HCT116 (cell line): ENCODE results near the gene FAM163B.

Experiments
- CEBPB ChIP-seq: IDR thresholded peaks from 2 replicates; pipeline ENCODE4 v1.6.1; 2012; ENCODE audit warnings: low read depth
- CTCF ChIP-seq, 3 experiments: fragments of 200-600 bp in 1 of 3; sonication (generic) in 1 of 3; IDR thresholded peaks in 2 of 3; conservative IDR thresholded peaks in 1 of 3; 2 replicates each; pipeline ENCODE4 v1.5.1; 2012 to 2017; ENCODE audit warnings: low read depth in 2 of 3, low read length in 2 of 3, antibody characterized with exemption in 1 of 3, borderline replicate concordance in 1 of 3, control low read depth in 1 of 3, mild to moderate bottlenecking in 1 of 3, mixed read lengths in 1 of 3, mixed run types in 1 of 3, moderate library complexity in 1 of 3; ENCODE audit not compliant: insufficient read depth in 1 of 3
- EZH2 ChIP-seq: fragments of 200-600 bp; sonication (generic); IDR thresholded peaks from 2 replicates; pipeline ENCODE4 v1.6.1; 2017; ENCODE audit warnings: antibody characterized with exemption, mixed run types
- EZH2phosphoT487 ChIP-seq: fragments of 200-600 bp; IDR thresholded peaks from 2 replicates; pipeline ENCODE4 v1.6.1; 2018; ENCODE audit warnings: antibody characterized with exemption, borderline replicate concordance
- POLR2A ChIP-seq: IDR thresholded peaks from 2 replicates; pipeline ENCODE4 v1.7.0; 2011; ENCODE audit warnings: borderline replicate concordance; ENCODE audit not compliant: insufficient read depth, insufficient read length; ENCODE audit errors: extremely low read depth
- REST ChIP-seq: IDR thresholded peaks from 2 replicates; pipeline ENCODE4 v1.6.1; 2012; ENCODE audit warnings: low read depth
- SP1 ChIP-seq: IDR thresholded peaks from 2 replicates; pipeline ENCODE4 v1.6.1; 2012; ENCODE audit warnings: low read depth
- TCF7L2 ChIP-seq: IDR thresholded peaks from 2 replicates; pipeline ENCODE4 v1.7.0; 2011; ENCODE audit warnings: borderline replicate concordance, inconsistent platforms; ENCODE audit not compliant: insufficient read depth, insufficient read length; ENCODE audit errors: extremely low read depth
- ZFX ChIP-seq: fragments of 450-650 bp; IDR thresholded peaks from 2 replicates; pipeline ENCODE4 v1.6.1; 2017

DNA sequence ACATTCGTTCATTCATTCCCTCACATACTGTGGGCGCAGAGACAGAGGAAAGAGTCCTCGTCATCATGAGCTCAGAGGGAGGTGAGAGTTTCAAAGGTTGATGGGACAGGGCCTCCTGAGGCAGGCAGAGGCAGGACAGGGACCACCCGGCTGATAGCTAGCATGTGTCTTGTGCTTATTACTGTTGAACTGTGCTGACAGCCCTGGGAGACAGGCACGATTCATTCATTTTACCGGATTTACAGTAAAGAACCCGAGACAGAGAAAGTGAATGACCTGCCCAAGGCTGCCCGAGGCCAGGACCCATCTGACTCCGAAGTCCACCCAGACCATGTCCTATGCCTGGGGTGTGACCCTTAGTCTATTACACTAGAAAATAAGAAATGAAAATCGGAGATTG is 4.9 kb upstream of the FAM163B start:
- TF ChIP-seq TCF7L2 (no peak), CTCF (IDR thresholded peaks at IDR 0.05 in 2 of 3, conservative IDR thresholded peaks at IDR 0.05 in 1 of 3; ENCODE audit: borderline replicate concordance in 1 of 3, insufficient read depth in 1 of 3, low read depth in 2 of 3, low read length in 2 of 3) (no peak), POLR2A (no peak), CEBPB (no peak), EZH2phosphoT487 (no peak), SP1 (no peak), REST (no peak), EZH2 (no peak), ZFX (no peak)
